Keratinocyte (primary cell): ENCODE measurements around the gene BICD1.

Source experiments
- EZH2 ChIP-seq: IDR thresholded peaks from one replicate; pipeline ENCODE4 v1.6.1; 2012; ENCODE audit warnings: inconsistent platforms, mild to moderate bottlenecking, low read length, moderate library complexity
- TF ChIP-seq, protein P1 (sequence below), 3 experiments: IDR thresholded peaks in 1 of 3; conservative IDR thresholded peaks in 1 of 3; optimal IDR thresholded peaks in 1 of 3; 2 replicates in 2 of 3; 3 replicates in 1 of 3; pipeline versions ENCODE3 to v1.5.1; 2011; ENCODE audit warnings: low read length in 3 of 3, mild to moderate bottlenecking in 3 of 3, moderate library complexity in 2 of 3, control low read depth in 1 of 3, inconsistent platforms in 1 of 3; ENCODE audit not compliant: insufficient read depth in 2 of 3; ENCODE audit errors: extremely low read depth in 1 of 3

DNA sequence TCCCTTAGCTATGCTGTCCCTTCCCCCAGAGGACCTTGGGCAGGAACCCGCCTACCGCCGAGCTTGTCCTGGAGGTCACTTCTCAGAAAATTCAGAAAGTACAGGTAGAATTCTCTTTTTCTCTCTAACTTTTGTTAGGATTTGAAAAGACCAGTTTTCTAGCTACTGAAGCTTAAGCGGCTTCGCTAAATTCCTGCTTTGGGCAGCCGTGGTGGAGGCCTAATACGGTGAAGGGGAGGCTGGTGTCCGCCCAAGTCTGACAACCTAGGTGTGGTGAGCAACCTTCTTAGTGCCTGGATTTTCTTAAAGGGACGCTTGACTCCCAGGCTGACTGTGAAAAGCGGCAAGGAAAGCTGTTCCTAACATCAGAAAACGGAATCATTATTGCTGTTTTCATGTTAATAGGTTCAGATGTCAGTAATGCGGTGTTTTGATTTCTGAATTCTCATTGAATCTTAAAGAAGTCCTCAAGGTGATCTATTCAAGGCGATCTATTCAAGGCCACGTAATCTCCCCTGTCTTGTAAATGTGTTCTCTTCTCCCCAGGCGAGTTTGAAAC lies 293.5 kb downstream of the BICD1 start:
- TF ChIP-seq, protein P1, sequence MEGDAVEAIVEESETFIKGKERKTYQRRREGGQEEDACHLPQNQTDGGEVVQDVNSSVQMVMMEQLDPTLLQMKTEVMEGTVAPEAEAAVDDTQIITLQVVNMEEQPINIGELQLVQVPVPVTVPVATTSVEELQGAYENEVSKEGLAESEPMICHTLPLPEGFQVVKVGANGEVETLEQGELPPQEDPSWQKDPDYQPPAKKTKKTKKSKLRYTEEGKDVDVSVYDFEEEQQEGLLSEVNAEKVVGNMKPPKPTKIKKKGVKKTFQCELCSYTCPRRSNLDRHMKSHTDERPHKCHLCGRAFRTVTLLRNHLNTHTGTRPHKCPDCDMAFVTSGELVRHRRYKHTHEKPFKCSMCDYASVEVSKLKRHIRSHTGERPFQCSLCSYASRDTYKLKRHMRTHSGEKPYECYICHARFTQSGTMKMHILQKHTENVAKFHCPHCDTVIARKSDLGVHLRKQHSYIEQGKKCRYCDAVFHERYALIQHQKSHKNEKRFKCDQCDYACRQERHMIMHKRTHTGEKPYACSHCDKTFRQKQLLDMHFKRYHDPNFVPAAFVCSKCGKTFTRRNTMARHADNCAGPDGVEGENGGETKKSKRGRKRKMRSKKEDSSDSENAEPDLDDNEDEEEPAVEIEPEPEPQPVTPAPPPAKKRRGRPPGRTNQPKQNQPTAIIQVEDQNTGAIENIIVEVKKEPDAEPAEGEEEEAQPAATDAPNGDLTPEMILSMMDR (optimal IDR thresholded peaks at IDR 0.05 in 1 of 3, IDR thresholded peaks at IDR 0.05 in 1 of 3, conservative IDR thresholded peaks at IDR 0.05 in 1 of 3; ENCODE audit: extremely low read depth in 1 of 3, insufficient read depth in 2 of 3, low read length in 3 of 3): no peak
- TF ChIP-seq EZH2: no peak
